ENCODE results near the gene PTPRT.
"Not testable (repeated sequence)": the region's sequence is repeated elsewhere in the genome, so short reads cannot be mapped to it uniquely, and the experiment has no call there.

The PTPRT gene

GRCh38 chr20:42914302-42914701, 275.4 kb downstream of the PTPRT start:
- Mint-ChIP-seq H3K4me1 (no peaks in the 10 kb centered on the region), H3K9me3 (peaks cover 15% of the 10 kb centered on the region), H3K36me3 (no peaks in the 10 kb centered on the region), H3K27me3 (no peaks in the 10 kb centered on the region), H3K4me3 (no peak overlapping the region), H3K27ac (no peak overlapping the region)

GRCh38 chr20:42910808-42911207, 278.9 kb downstream of the PTPRT start:
- H3K36me3 Mint-ChIP-seq, H3K27me3 Mint-ChIP-seq, H3K4me1 Mint-ChIP-seq, H3K4me3 Mint-ChIP-seq, H3K27ac Mint-ChIP-seq, H3K9me3 Mint-ChIP-seq: not testable (repeated sequence)

GRCh38 chr20:42907730-42908129, 282.0 kb downstream of the PTPRT start:
- no peak overlapping the region for H3K4me3 Mint-ChIP-seq
- H3K27me3 Mint-ChIP-seq, result no peaks in the 10 kb centered on the region
- no peaks in the 10 kb centered on the region for H3K36me3 Mint-ChIP-seq

DNA sequence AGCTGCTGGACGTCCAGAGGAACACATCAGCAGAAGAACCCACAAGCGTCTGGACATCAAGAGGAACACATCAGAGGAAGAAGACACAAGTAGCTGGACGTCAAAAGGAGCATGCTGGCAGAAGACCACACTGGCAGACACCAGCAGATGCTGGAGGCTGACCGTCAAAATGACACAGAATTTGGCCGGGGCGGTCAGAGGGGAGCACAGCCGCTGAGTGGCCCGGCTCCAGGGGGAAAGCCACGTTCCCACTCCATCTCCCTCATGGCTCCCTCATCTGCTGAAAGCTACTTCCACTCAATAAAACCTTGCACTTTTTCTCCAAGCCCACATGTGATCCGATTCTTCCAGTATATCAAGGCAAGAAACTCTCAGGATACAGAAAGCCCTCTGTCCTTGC, 283.6 kb downstream of the PTPRT start:
- H3K4me3 Mint-ChIP-seq, result no peak overlapping the region
- H3K27me3 Mint-ChIP-seq, result no peaks in the 10 kb centered on the region
- no peak overlapping the region for H3K27ac Mint-ChIP-seq
- H3K4me1 Mint-ChIP-seq, result no peaks in the 10 kb centered on the region
- H3K9me3 Mint-ChIP-seq, result peaks cover 8% of the 10 kb centered on the region
- no peaks in the 10 kb centered on the region for H3K36me3 Mint-ChIP-seq

More at GRCh38 chr20:42907730-42908129, 282.0 kb downstream of the PTPRT start:
- H3K9me3 Mint-ChIP-seq, result peaks cover 8% of the 10 kb centered on the region
- H3K4me1 Mint-ChIP-seq, result no peaks in the 10 kb centered on the region
- H3K27ac Mint-ChIP-seq, result no peak overlapping the region

- no peaks in the 10 kb centered on the region for H3K27me3 Mint-ChIP-seq
- no peaks in the 10 kb centered on the region for H3K4me1 Mint-ChIP-seq
- no peaks in the 10 kb centered on the region for H3K36me3 Mint-ChIP-seq
- no peak overlapping the region for H3K4me3 Mint-ChIP-seq
- no peaks in the 10 kb centered on the region for H3K9me3 Mint-ChIP-seq
- H3K27ac Mint-ChIP-seq, result no peak overlapping the region
Observed at GRCh38 chr20:42902509-42902908, 287.2 kb downstream of the PTPRT start.

- H3K27ac Mint-ChIP-seq, result no peak overlapping the region
- no peaks in the 10 kb centered on the region for H3K36me3 Mint-ChIP-seq
- no peak overlapping the region for H3K4me3 Mint-ChIP-seq
- H3K27me3 Mint-ChIP-seq, result no peaks in the 10 kb centered on the region
- no peaks in the 10 kb centered on the region for H3K4me1 Mint-ChIP-seq
- H3K9me3 Mint-ChIP-seq, result no peaks in the 10 kb centered on the region
Observed at GRCh38 chr20:42901689-42902440, 287.8 kb downstream of the PTPRT start.

- not testable (repeated sequence) for H3K27me3 Mint-ChIP-seq, H3K9me3 Mint-ChIP-seq, H3K4me1 Mint-ChIP-seq
Observed at GRCh38 chr20:42900764-42901163, 288.9 kb downstream of the PTPRT start.

DNA sequence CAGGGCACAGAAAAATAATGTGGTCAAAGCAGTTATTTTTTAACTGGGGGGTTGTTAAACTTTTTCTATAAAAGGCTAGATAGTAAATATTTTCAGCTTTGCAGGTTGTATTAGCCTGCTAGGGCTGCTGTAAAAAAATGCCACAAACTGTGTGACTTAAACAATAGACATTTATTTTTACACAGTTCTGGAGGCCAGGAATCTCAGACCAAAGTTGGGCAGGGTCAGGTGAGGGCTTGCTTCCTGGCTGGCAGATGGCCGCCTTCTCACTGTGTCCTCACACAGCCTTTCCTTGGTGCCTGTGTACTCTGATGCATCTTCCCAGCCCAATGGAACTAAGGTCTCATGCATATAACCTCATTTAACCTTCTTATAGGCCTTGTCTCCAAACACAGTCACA, 294.7 kb downstream of the PTPRT start:
- Mint-ChIP-seq H3K27me3 (no peaks in the 10 kb centered on the region), H3K4me3 (no peak overlapping the region), H3K4me1 (no peaks in the 10 kb centered on the region), H3K9me3 (no peaks in the 10 kb centered on the region), H3K27ac (no peak overlapping the region), H3K36me3 (peaks cover 2% of the 10 kb centered on the region)

More at GRCh38 chr20:42900764-42901163, 288.9 kb downstream of the PTPRT start:
- H3K36me3 Mint-ChIP-seq, H3K4me3 Mint-ChIP-seq, H3K27ac Mint-ChIP-seq: not testable (repeated sequence)

- no peaks in the 10 kb centered on the region for H3K9me3 Mint-ChIP-seq
- no peak overlapping the region for H3K4me3 Mint-ChIP-seq
- H3K4me1 Mint-ChIP-seq, result no peaks in the 10 kb centered on the region
- H3K36me3 Mint-ChIP-seq, result peaks cover 2% of the 10 kb centered on the region
- H3K27ac Mint-ChIP-seq, result no peak overlapping the region
- no peaks in the 10 kb centered on the region for H3K27me3 Mint-ChIP-seq
Observed at GRCh38 chr20:42894483-42894882, 295.2 kb downstream of the PTPRT start.

GRCh38 chr20:42889517-42889916, 300.2 kb downstream of the PTPRT start:
- Mint-ChIP-seq H3K9me3 (no peaks in the 10 kb centered on the region), H3K36me3 (peaks cover 2% of the 10 kb centered on the region), H3K4me1 (no peaks in the 10 kb centered on the region), H3K27ac (no peak overlapping the region), H3K4me3 (no peak overlapping the region), H3K27me3 (no peaks in the 10 kb centered on the region)

- Mint-ChIP-seq H3K4me1 (no peaks in the 10 kb centered on the region), H3K27me3 (no peaks in the 10 kb centered on the region), H3K9me3 (no peaks in the 10 kb centered on the region), H3K27ac (no peak overlapping the region), H3K36me3 (no peaks in the 10 kb centered on the region), H3K4me3 (no peak overlapping the region)
Observed at GRCh38 chr20:42887281-42887680, 302.4 kb downstream of the PTPRT start.

DNA sequence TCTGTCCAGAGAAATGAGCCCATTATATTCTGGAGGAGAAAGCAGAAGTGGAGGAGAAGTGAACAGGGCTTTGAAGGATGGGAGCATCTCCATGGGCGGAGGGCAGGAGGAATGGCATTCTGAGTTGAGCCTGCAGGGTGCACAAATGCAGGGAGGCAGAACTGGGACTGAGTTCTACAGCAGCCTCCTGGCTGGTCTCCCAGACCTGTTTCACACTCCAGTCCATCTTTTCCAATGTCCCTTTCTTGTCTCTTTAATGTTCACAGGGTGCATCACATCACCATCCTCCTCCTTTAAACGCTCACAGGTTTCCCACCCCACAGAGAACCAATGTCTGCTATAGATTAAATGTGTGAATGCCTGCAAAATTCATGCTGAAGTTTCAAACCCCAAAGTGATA, 302.9 kb downstream of the PTPRT start:
- no peaks in the 10 kb centered on the region for H3K9me3 Mint-ChIP-seq
- no peak overlapping the region for H3K4me3 Mint-ChIP-seq
- no peaks in the 10 kb centered on the region for H3K27me3 Mint-ChIP-seq
- no peak overlapping the region for H3K27ac Mint-ChIP-seq
- H3K36me3 Mint-ChIP-seq, result no peaks in the 10 kb centered on the region
- H3K4me1 Mint-ChIP-seq, result no peaks in the 10 kb centered on the region

DNA sequence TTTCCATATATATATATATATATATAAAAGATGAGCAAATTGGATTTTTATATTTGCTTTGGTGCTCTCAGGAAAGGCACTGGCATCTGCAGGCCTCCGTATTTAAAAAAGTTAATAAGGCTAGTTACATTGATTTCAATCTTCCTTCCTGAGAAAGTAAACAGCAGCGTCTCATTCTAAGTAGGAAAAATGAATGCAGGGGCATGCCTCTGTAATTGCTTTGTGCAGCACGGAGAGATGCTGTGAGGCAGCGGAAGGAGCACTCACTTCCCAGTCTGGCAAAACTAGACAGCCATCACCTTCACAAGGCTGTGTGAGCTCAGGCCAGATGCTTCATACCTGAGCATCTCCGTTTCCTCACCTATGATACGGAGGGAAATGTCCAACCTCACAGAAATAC, 303.7 kb downstream of the PTPRT start:
- H3K4me3 Mint-ChIP-seq, result no peak overlapping the region
- H3K27ac Mint-ChIP-seq, result no peak overlapping the region
- H3K36me3 Mint-ChIP-seq, result no peaks in the 10 kb centered on the region
- no peaks in the 10 kb centered on the region for H3K9me3 Mint-ChIP-seq
- no peaks in the 10 kb centered on the region for H3K27me3 Mint-ChIP-seq
- no peaks in the 10 kb centered on the region for H3K4me1 Mint-ChIP-seq

DNA sequence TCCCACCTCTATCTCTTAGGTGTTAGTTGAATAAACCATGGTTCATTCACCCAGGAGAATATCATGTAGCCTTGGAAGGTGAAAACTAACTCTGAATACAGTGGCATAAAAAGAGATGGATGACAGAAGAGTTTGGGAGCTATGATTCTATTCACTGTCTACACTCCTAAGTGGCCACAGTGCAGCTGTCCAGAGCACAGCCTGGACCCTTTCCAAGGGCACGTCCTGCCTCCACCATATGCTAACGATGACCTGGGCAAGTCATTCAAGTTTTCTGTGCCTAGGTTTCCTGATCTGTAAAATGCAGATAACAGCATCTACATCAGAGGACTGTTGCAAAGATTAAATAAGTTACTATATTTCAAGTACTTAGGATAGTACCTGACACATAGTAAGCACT, 314.1 kb downstream of the PTPRT start:
- H3K4me1 Mint-ChIP-seq, result no peaks in the 10 kb centered on the region
- no peaks in the 10 kb centered on the region for H3K27me3 Mint-ChIP-seq
- no peak overlapping the region for H3K4me3 Mint-ChIP-seq
- no peaks in the 10 kb centered on the region for H3K36me3 Mint-ChIP-seq
- peaks cover 5% of the 10 kb centered on the region for H3K9me3 Mint-ChIP-seq
- no peak overlapping the region for H3K27ac Mint-ChIP-seq

DNA sequence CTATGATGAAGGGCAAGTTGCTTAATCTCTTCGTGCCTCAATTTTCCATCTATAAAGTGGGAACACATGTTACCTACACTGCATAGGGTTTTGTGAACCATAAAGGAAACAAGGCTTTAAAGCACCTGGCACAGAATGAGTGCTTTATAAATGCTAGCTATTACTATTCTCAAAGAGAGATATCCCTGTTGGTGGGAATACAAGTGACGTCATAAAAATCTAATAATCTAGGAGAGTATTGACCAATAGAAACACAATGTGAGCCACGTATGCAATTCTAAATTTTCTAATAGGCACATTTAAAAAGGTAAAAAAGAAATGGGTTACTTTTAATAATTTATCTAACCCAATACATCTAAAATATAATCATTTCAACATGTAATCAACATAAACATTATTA, 316.4 kb downstream of the PTPRT start:
- no peaks in the 10 kb centered on the region for H3K27me3 Mint-ChIP-seq
- no peaks in the 10 kb centered on the region for H3K4me1 Mint-ChIP-seq
- no peaks in the 10 kb centered on the region for H3K36me3 Mint-ChIP-seq
- H3K4me3 Mint-ChIP-seq, result no peak overlapping the region
- H3K9me3 Mint-ChIP-seq, result peaks cover 5% of the 10 kb centered on the region
- H3K27ac Mint-ChIP-seq, result no peak overlapping the region

- H3K4me1 Mint-ChIP-seq, result no peaks in the 10 kb centered on the region
- H3K36me3 Mint-ChIP-seq, result no peaks in the 10 kb centered on the region
- H3K27me3 Mint-ChIP-seq, result peaks cover 4% of the 10 kb centered on the region
- no peak overlapping the region for H3K27ac Mint-ChIP-seq
- no peak overlapping the region for H3K4me3 Mint-ChIP-seq
- H3K9me3 Mint-ChIP-seq, result peaks cover 4% of the 10 kb centered on the region
Observed at GRCh38 chr20:42864116-42864515, 325.6 kb downstream of the PTPRT start.

GRCh38 chr20:42862446-42862845, 327.3 kb downstream of the PTPRT start:
- Mint-ChIP-seq H3K9me3 (peaks cover 4% of the 10 kb centered on the region), H3K36me3 (no peaks in the 10 kb centered on the region), H3K4me1 (no peaks in the 10 kb centered on the region), H3K27ac (no peak overlapping the region), H3K27me3 (peaks cover 4% of the 10 kb centered on the region), H3K4me3 (no peak overlapping the region)
